ENCODE measurements around the gene LIMS2.

LIMS2 gene

GRCh38 chr2:127675331-127676261 is at the start of gene LIMS2:
TSS of gene LIMS2 (minus strand) at chr2:127675530. CDS start at chr2:127675024, 506 bp downstream.
- DNase-seq: no peak

GRCh38 chr2:127722807-127723206 is 47.5 kb upstream of the LIMS2 start:
- DNase-seq: no peak

GRCh38 chr2:127721978-127722355 is 46.6 kb upstream of the LIMS2 start:
- DNase-seq: no peak

- no peak for DNase-seq
Observed at GRCh38 chr2:127721311-127721977, 46.1 kb upstream of the LIMS2 start.

GRCh38 chr2:127719301-127720218 is 44.2 kb upstream of the LIMS2 start:
- no peak for DNase-seq

GRCh38 chr2:127718271-127718670 is 42.9 kb upstream of the LIMS2 start:
- DNase-seq: no peak

- no peak for DNase-seq
Observed at GRCh38 chr2:127715778-127716449, 40.6 kb upstream of the LIMS2 start.

- no peak for DNase-seq
Observed at GRCh38 chr2:127713562-127713961, 38.2 kb upstream of the LIMS2 start.

- DNase-seq: no peak
Observed at GRCh38 chr2:127712999-127713398, 37.7 kb upstream of the LIMS2 start.

GRCh38 chr2:127709336-127709735 is 34.0 kb upstream of the LIMS2 start:
- DNase-seq: no peak

- DNase-seq: no peak
Observed at GRCh38 chr2:127707890-127708648, 32.7 kb upstream of the LIMS2 start.

- no peak for DNase-seq
Observed at GRCh38 chr2:127706215-127706990, 31.1 kb upstream of the LIMS2 start.

GRCh38 chr2:127705391-127706065 is 30.2 kb upstream of the LIMS2 start:
- DNase-seq: no peak

GRCh38 chr2:127704641-127705390 is 29.5 kb upstream of the LIMS2 start:
- no peak for DNase-seq

- DNase-seq: no peak
Observed at GRCh38 chr2:127703282-127703681, 28.0 kb upstream of the LIMS2 start.

- DNase-seq: no peak
Observed at GRCh38 chr2:127702395-127703009, 27.2 kb upstream of the LIMS2 start.

GRCh38 chr2:127701651-127702394 is 26.5 kb upstream of the LIMS2 start:
- DNase-seq: peak; percentile 81 to 83

- DNase-seq: peak; percentile 91 to 92
Observed at GRCh38 chr2:127701193-127701650, 25.9 kb upstream of the LIMS2 start, which contains the start of gene SFT2D3. TSS of gene SFT2D3 (plus strand) at chr2:127701497. CDS start at chr2:127701529, 32 bp downstream.
